HG02938 (cell line): ENCODE data around the gene AFG3L2.

Source experiments
- ATAC-seq: cut with Tn5 transposase; IDR thresholded peaks from one replicate; pipeline ENCODE4 v1.9.1; 2021; ENCODE audit warnings: mild to moderate bottlenecking, moderate library complexity; ENCODE audit not compliant: unreplicated experiment

AFG3L2 gene

GRCh38 chr18:12362473-12363174 lies 14.4 kb downstream of the AFG3L2 start:
- ATAC-seq: no peak

- no peak for ATAC-seq
These were observed 15.2 kb downstream of the AFG3L2 start for GRCh38 chr18:12361770-12362378.

- ATAC-seq: no peak
These were observed 17.5 kb downstream of the AFG3L2 start for GRCh38 chr18:12359515-12359927.

GRCh38 chr18:12352188-12352587 lies 24.8 kb downstream of the AFG3L2 start:
- no peak for ATAC-seq

- no peak for ATAC-seq
These were observed 29.1 kb downstream of the AFG3L2 start for GRCh38 chr18:12347895-12348294.

GRCh38 chr18:12346240-12346565 lies 30.8 kb downstream of the AFG3L2 start:
- no peak for ATAC-seq

GRCh38 chr18:12345491-12346239 lies 31.4 kb downstream of the AFG3L2 start:
- ATAC-seq: no peak

- ATAC-seq: no peak
These were observed 34.4 kb downstream of the AFG3L2 start for GRCh38 chr18:12342661-12343060.

GRCh38 chr18:12340945-12341660 lies 35.9 kb downstream of the AFG3L2 start:
- ATAC-seq: no peak

- ATAC-seq: no peak
These were observed 38.6 kb downstream of the AFG3L2 start for GRCh38 chr18:12338382-12338781.

GRCh38 chr18:12336887-12337286 lies 40.1 kb downstream of the AFG3L2 start:
- no peak for ATAC-seq

GRCh38 chr18:12336171-12336613 lies 40.8 kb downstream of the AFG3L2 start:
- no peak for ATAC-seq

- no peak for ATAC-seq
These were observed 41.5 kb downstream of the AFG3L2 start for GRCh38 chr18:12335503-12335902.

GRCh38 chr18:12334863-12335262 lies 42.2 kb downstream of the AFG3L2 start:
- ATAC-seq: no peak

GRCh38 chr18:12334366-12334808 lies 42.6 kb downstream of the AFG3L2 start:
- ATAC-seq: no peak

GRCh38 chr18:12333506-12334290 lies 43.3 kb downstream of the AFG3L2 start:
- ATAC-seq: no peak

GRCh38 chr18:12330766-12331165 lies 46.3 kb downstream of the AFG3L2 start:
- ATAC-seq: no peak

- ATAC-seq: no peak
These were observed 47.8 kb downstream of the AFG3L2 start for GRCh38 chr18:12329125-12329698.

- ATAC-seq: no peak
These were observed 48.7 kb downstream of the AFG3L2 start for GRCh38 chr18:12328179-12328823.
